ENCODE measurements around the gene OLIG1. TPM values are rescaled to one million over a fixed set of nuclear protein-coding genes. Genes with fewer than 3 reads are reported as not detected.

The OLIG1 gene
- total and polyA plus RNA-seq, 2 donors (not counting 1 experiment from before 2014, with no cell fraction given), result 0.33 TPM; not detected in 1

- Mint-ChIP-seq H3K4me3 (no peak overlapping the region), H3K27ac (no peak overlapping the region), H3K9me3 (ENCODE audit: insufficient read depth) (peaks cover 4% of the 10 kb centered on the region), H3K4me1 (no peaks in the 10 kb centered on the region), H3K27me3 (peaks cover 51% of the 10 kb centered on the region)
- intact Hi-C loops (cut with micrococcal nuclease), result no loop called here
- ChIA-PET CTCF (no interaction called here), POLR2A (no interaction called here)
- DNase-seq (no peak), ATAC-seq (ENCODE audit: low read depth) (no peak)
- Histone ChIP-seq H3K27ac (ENCODE audit: low read length in 2 of 2) (no peak overlapping the region), H3K9ac (ENCODE audit: low read length) (no peak overlapping the region), H3K79me2 (ENCODE audit: control insufficient read depth, insufficient read depth, low read length) (no peaks in the 10 kb centered on the region), H3K27me3 (replicated peaks in 1 of 4; ENCODE audit: control extremely low read depth in 1 of 4, control insufficient read depth in 3 of 4, insufficient read depth in 4 of 4, low read length in 3 of 4) (peaks cover 0 to 18% (median 6%) of the 10 kb centered on the region in 4 experiments), H3K4me1 (ENCODE audit: control insufficient read depth in 2 of 2, insufficient read depth in 2 of 2, low read length in 2 of 2) (no peaks in the 10 kb centered on the region), H3K9me3 (ENCODE audit: control extremely low read depth in 1 of 3, control insufficient read depth in 2 of 3, insufficient read depth in 1 of 3, low read length in 2 of 3) (peaks cover 0 to 3% (median 0%) of the 10 kb centered on the region in 3 donors), H3K4me2 (replicated peaks; ENCODE audit: low read depth, low read length, poor library complexity, severe bottlenecking) (no peak overlapping the region), H3K36me3 (replicated peaks in 1 of 2; ENCODE audit: control extremely low read depth in 1 of 2, control insufficient read depth in 1 of 2, extremely low read depth in 1 of 2, insufficient read depth in 2 of 2, low read length in 1 of 2) (no peaks in the 10 kb centered on the region), H3K4me3 (ENCODE audit: control extremely low read depth in 1 of 5, extremely low read depth in 1 of 5, insufficient read depth in 1 of 5, low read depth in 2 of 5, low read length in 4 of 5) (no peak overlapping the region), H2AFZ (ENCODE audit: insufficient read depth, low read depth, low read length, poor library complexity, severe bottlenecking) (no peak overlapping the region), H4K20me1 (ENCODE audit: control insufficient read depth, insufficient read depth, low read length, poor library complexity, severe bottlenecking) (no peaks in the 10 kb centered on the region)
- 78% methylated on average over 1 of the region's 3 CpGs for WGBS (ENCODE audit: insufficient coverage)
- no peak for TF ChIP-seq EZH2 (IDR thresholded peaks at IDR 0.05; ENCODE audit: borderline replicate concordance, insufficient read depth, low read depth, low read length, poor library complexity, severe bottlenecking)
- TF ChIP-seq CTCF (IDR thresholded peaks at IDR 0.05), result no peak
These were observed 32.4 kb upstream of the OLIG1 start for GRCh38 chr21:33037501-33037900.

DNA sequence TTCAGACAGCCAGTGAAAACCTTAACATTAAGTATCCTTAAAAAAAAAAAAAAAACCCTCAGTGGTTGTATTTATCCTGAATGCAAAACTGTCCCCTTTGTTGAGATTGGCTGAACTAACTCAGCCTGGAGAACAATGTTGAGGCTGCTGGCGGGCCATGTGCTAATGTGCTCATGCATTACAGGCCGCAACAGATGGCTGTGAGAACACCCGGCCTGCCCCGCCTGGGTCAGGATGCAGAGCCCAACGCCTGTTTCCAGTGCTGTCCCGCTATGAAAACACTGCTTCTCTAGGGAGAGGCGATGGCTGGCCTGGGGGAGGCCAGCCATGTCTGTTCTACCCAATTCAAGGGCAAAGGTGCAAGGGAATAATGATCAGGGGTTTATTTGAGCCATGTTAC, 30.4 kb upstream of the OLIG1 start:
- Mint-ChIP-seq H3K27me3 (peaks cover 56% of the 10 kb centered on the region), H3K4me3 (no peak overlapping the region), H3K4me1 (no peaks in the 10 kb centered on the region), H3K27ac (no peak overlapping the region), H3K9me3 (ENCODE audit: insufficient read depth) (peaks cover 4% of the 10 kb centered on the region)
- Histone ChIP-seq H3K4me1 (ENCODE audit: control insufficient read depth in 2 of 2, insufficient read depth in 2 of 2, low read length in 2 of 2) (no peaks in the 10 kb centered on the region), H3K27ac (ENCODE audit: low read length in 2 of 2) (no peak overlapping the region), H4K20me1 (ENCODE audit: control insufficient read depth, insufficient read depth, low read length, poor library complexity, severe bottlenecking) (no peaks in the 10 kb centered on the region), H3K9ac (ENCODE audit: low read length) (no peak overlapping the region), H3K79me2 (ENCODE audit: control insufficient read depth, insufficient read depth, low read length) (no peaks in the 10 kb centered on the region), H3K4me2 (replicated peaks; ENCODE audit: low read depth, low read length, poor library complexity, severe bottlenecking) (no peak overlapping the region), H3K36me3 (replicated peaks in 1 of 2; ENCODE audit: control extremely low read depth in 1 of 2, control insufficient read depth in 1 of 2, extremely low read depth in 1 of 2, insufficient read depth in 2 of 2, low read length in 1 of 2) (no peaks in the 10 kb centered on the region), H2AFZ (ENCODE audit: insufficient read depth, low read depth, low read length, poor library complexity, severe bottlenecking) (no peak overlapping the region), H3K4me3 (ENCODE audit: control extremely low read depth in 1 of 5, extremely low read depth in 1 of 5, insufficient read depth in 1 of 5, low read depth in 2 of 5, low read length in 4 of 5) (no peak overlapping the region), H3K9me3 (ENCODE audit: control extremely low read depth in 1 of 3, control insufficient read depth in 2 of 3, insufficient read depth in 1 of 3, low read length in 2 of 3) (peaks cover 0 to 3% (median 0%) of the 10 kb centered on the region in 3 donors), H3K27me3 (replicated peaks in 1 of 4; ENCODE audit: control extremely low read depth in 1 of 4, control insufficient read depth in 3 of 4, insufficient read depth in 4 of 4, low read length in 3 of 4) (peaks cover 0 to 19% (median 9%) of the 10 kb centered on the region in 4 experiments)
- DNase-seq, result no peak
- no peak for TF ChIP-seq CTCF (IDR thresholded peaks at IDR 0.05)
- no peak for TF ChIP-seq EZH2 (IDR thresholded peaks at IDR 0.05; ENCODE audit: borderline replicate concordance, insufficient read depth, low read depth, low read length, poor library complexity, severe bottlenecking)
- WGBS (ENCODE audit: insufficient coverage), result 99% methylated on average over 7 of the region's 7 CpGs
- intact Hi-C loops (cut with micrococcal nuclease), result no loop called here
- ChIA-PET CTCF (no interaction called here), POLR2A (no interaction called here)
- no peak for ATAC-seq (ENCODE audit: low read depth)

All from B cell (primary cell).